Measurements from ENCODE around the gene KCNAB2.

The KCNAB2 gene

DNA sequence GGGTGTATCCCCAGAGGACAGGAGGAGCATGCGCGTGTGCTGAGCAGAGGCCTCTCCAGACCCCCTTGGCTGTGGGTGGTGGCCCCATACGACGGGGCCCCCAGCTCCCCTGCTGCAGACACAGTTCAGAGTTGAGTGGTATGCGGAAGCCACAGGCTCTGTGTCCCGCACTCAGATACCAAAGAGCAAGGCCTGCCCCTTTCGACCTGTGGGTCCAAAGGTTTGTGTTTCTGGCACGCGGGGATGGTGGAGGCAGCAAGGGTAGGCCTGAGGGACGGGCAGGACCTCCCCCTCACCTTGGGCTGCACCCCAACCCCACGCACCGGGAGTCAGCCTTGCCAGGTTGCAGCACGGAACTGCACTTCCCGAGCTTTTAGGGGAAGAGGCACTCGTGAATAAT lies at the start of gene KCNAB2:
Gene KCNAB2 (plus strand): TSS at position 328 of the 400 bp plus-strand sequence. CDS start 5,649 bp downstream, outside the sequence.
- DNase-seq (ENCODE audit: low read depth in 4 of 4, low spot score in 1 of 4): no peak

DNA sequence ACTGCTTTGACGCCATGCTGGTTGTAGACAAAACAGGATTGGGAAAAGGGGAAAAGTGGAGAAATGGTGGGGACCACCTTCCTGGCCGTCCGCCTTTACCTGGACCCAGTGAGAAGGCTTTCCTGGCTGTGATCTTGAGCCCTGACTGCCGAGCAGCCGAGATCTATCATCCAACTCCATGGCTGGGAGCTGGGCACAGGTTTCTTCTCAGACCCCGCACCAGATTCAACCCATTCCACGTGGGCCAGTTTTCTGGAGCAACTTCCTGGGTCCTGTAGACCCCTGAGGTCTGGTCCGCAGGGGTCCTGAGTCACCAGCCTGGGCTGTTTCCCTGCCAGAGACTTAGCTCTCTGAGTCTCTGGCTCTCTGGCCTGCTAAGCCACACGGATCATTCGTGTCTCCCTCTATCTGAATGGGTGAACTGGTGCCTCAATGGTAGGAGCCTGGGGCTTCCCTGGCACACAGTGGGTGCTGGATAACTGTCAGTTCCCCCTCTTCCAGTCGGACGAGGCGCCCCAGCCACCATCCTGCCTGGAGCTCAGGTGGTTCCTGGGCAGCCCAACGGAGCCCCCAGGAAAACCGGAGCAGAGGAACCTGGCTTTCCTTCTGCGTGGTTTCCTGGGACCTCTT lies 48.9 kb upstream of the KCNAB2 start:
- DNase-seq (ENCODE audit: low read depth in 4 of 4, low spot score in 1 of 4): no peak

- DNase-seq (ENCODE audit: low read depth in 4 of 4, low spot score in 1 of 4): no peak
Measured at GRCh38 chr1:5997316-5997715, 48.4 kb upstream of the KCNAB2 start.

DNA sequence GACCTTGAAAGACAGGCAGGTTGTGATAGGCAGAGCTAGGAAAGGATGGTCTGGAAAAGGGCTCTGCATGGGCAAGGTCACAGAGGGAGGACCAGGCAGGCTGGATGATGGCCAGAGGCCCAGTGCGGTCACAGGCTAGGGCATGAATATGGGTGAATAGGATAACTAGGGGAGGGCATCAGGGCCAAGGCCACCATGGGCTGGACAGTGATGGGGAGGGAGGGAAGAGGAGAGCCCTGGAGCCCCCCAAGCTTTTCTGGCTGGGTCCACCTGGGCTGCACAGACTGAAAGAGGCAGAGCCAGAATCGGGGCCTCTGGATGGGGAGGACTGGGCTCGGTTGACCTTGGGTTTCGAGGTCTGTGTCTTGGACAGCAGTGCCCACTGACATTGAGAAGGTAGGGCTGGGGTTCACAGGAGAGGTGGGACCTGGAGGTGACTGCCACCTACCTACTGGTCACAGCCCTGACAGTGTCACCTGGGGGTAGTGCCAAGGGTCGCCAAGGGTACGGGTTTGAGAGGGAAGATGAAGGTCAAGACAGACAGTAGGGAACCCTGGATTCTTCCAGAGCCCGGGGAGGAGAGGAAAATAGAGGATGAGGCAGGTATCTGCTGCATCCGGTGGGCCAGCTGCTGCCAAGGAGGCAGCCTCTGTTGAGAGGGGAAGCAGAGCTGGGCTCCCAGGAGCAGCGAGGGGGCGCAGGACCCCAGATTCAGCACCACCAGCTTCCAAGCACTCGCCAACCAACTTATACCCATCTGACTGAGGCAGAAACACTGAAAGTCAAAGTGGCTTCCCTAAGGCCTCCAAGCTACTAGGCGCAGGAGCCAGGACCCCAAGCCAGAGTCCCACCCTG lies 47.4 kb upstream of the KCNAB2 start:
- no peak for DNase-seq (ENCODE audit: low read depth in 4 of 4, low spot score in 1 of 4)

DNA sequence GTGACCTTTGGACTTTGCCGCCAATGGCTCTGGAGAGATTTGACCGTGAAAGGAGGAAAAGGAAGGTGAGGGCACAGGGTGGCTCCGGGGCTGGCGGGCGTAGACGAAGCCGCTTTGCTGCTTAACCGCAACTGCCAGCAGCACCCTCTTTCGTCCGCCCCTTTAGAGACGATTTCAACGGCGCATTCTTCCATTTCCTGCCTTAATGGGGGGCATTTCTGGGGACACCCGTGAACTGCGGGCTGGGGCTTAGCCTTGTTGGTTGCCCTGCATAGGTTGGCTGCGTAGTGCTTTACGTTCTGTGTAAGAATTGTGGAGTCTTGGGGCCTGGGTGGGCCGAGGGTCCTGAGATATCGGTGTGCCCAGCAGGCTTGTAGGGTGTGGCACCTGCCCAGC lies 46.8 kb upstream of the KCNAB2 start:
- DNase-seq (ENCODE audit: low read depth in 4 of 4, low spot score in 1 of 4): no peak

DNA sequence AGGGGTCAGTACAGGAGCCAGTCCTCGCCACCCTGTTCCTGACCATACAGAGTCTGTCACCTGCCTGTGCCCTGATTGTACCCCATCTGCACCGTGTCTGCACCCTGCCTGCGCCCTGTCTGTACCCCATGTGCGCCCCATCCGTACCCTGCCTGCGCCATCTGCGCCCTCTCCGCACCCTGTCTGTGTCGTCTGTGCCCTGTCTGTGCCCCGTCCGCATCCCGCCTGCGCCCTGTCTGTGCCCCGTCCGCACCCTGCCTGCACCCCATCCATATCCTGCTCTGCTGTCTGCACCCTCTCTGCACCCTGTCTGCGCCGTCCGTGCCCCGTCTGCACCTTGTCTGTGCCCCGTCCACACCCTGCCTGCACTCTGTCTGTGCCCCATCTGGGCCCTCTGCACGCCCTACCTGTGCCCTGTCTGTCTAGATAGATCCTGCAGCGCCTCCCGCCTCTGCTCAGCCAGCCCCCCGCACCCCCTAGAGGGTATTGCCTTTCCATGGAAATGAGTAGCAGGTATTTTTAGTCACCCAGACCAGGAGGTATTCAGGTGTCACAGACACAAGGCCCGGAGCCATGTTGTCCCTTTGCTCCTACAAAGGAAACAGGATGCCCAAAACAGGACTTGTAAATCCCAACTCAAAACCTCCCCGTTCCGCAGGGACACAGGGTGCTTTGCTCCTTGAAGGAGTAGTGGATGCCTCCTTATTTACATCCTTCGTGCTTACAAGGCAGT lies 45.8 kb upstream of the KCNAB2 start:
- no peak for DNase-seq (ENCODE audit: low read depth in 4 of 4, low spot score in 1 of 4)

DNA sequence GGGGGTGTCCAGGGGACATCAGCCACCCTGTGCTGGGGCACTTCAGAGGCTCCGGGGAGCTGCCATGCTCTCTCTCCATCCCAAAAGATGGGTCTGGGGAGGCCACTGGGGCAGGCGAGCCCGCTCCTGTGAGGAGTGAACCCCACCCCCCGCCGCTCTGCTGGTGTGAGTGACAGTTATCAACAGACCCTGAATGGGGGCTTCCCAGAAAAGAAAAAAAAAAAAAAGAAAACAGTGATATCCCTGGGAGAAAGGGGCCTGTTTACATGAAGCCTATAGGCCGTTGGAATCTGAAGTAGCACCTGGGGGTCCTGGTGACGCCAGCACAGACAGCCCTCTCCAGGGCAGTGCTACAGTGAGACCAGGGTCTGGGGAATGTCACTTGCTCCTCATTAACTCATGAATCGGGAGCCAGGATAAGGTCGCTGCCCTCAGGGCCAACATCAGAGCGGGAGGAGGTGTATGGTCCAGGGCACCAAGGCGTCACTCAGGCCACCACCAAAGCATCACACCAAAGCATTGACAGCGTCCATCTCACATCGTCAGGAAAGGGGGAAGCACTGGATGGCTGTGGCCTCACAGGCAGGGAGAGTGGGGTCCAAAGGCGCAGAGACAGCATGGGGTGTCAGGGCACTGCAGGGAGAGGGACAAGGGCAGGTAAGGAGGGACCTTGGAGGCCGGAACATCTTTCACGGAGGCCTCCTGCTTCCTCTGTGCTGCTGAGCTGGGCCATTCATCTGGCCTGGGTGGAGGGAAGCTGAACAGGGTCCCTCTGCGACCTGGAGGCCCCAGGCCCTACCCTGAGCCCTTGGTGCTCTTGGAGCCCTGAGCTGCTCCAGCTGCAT lies 45.0 kb upstream of the KCNAB2 start:
- DNase-seq (ENCODE audit: low read depth in 4 of 4, low spot score in 1 of 4): no peak

DNA sequence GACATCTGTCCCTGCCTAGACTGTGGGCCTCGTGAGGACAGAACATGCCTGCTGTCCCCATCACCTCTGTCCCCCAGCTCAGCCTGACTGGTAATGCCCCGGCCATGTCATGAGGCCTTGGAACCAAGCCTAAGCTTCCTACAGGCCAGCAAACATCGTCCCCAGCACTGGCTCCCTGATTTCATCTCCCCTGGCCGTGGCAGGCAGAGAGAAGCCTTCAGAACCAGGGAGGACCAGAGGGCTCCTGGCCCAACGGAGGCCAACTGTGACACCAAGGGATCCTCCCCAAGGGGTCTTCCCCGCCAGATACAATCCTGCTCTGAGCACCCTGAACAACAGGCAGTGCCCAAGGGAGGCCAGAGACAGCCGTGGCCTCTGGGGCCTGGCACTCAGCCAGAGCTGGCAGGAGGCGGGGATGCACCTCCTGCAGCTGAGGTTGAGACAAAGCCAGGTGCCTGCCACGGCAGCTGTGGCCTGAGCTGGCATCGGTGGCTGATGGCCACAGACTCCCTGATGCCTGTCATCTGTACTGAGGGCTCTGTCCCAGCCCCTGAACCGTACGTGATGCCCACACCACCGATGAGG lies 43.6 kb upstream of the KCNAB2 start:
- DNase-seq (ENCODE audit: low read depth in 4 of 4, low spot score in 1 of 4): no peak

- DNase-seq (ENCODE audit: low read depth in 4 of 4, low spot score in 1 of 4): no peak
Measured at GRCh38 chr1:6002714-6003501, 42.8 kb upstream of the KCNAB2 start.

- no peak for DNase-seq (ENCODE audit: low read depth in 4 of 4, low spot score in 1 of 4)
Measured at GRCh38 chr1:6003568-6004411, 41.9 kb upstream of the KCNAB2 start.

GRCh38 chr1:6004412-6005123 lies 41.1 kb upstream of the KCNAB2 start:
- DNase-seq (ENCODE audit: low read depth in 4 of 4, low spot score in 1 of 4): no peak

DNA sequence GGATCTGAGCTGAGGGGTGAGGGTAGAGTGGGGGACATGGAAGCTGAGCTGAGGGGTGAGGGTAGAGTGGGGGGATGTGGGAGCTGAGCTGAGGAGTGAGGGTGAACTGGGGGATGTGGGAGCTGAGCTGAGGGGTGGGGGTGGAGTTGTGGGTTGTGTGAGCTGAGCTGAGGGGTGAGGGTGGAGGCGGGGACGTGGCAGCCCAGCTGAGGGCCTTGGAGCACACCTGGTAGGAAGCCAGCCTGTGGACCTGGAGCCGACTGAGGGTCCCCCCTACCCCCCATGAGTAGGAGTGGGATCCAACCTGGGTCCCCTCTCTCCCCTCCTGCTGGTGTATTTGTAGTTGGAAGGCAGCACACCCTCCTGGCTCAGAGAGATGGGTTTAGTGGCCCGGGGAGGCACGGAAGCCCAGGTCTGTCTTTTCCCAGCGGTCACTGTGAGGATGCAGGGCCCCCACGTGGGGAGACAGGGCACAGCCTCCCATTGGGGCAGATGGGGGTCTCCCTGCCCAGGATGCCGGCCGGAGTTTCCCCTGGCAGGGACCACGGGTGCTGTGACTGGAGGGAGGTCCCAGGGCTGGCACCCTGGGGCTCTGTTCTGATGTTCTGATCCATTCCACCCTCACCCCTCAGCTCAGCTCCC lies 40.3 kb upstream of the KCNAB2 start:
- DNase-seq (ENCODE audit: low read depth in 4 of 4, low spot score in 1 of 4): no peak

DNA sequence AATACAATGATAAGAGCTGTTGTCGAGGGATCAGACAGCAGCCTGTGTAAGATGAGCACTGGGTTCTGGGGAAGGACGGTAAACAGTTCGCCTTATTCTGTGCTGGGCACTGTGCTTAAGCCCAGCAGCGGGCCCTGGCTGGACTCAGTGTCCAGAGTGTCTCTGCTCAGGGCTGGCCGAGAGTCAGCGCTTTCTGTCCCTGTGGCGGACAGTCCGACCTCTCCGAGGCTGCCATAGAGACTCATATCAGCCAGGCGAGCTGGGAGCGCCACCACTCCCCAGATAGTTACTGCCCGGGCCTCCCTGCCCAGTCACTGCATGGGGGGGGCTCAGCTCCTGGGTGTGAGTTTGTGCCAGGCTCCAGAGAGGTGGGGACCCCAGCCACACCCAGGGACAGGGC lies 38.8 kb upstream of the KCNAB2 start:
- no peak for DNase-seq (ENCODE audit: low read depth in 4 of 4, low spot score in 1 of 4)

DNA sequence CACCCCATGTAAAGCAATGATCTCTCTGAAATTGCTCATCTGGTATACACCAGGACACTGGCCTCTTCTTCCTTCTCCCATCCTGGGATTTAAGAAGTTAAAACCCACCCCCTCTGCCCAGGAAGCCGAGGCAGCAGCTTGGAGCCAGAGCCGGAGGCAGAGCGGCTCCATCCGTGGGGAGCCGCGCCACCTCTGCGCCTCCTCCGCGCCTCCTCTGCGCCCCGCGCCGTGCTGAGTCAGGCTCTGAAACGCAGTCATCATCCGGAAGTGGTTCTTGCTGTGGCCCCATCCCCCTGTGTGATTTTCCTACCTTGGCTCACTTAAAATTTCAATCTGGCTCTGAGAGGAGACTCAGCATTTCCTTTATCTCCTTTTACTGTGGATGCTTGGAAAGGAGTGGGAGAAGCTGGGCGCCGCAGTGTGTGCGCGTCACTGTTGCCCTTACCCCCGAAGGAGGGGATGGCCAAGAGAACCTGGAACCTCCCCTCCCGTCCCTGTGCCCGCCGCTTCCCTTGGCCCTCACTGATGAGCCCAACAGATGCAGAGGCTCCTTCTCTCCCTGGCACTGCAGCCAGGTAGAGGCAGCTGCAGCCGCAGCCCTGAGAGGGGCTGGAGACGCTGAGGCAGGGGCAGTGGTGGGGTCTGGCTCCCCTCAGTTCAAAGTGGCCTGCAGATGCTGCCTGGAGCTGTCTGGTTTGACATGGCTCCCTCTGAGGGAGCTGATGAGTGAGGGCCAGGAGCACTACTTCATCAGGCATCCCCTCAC lies 38.2 kb upstream of the KCNAB2 start:
- DNase-seq (ENCODE audit: low read depth in 4 of 4, low spot score in 1 of 4): no peak

DNA sequence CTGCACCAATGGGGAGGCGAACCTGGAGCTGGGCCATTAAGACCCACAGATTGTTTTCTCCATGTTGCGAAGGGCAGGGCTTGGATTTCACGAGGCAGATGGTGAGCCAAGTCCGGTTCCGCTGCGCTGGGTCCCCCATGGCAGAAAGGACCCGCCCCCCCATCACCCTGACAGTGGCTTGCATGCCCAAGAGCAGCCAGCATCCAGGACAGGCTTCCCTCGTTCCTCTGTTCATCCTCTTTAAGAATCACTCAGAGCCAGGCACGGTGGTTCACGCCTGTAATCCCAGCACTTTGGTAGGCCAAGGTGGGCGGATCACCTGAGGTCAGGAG lies 37.6 kb upstream of the KCNAB2 start:
- DNase-seq (ENCODE audit: low read depth in 4 of 4, low spot score in 1 of 4): no peak

- no peak for DNase-seq (ENCODE audit: low read depth in 4 of 4, low spot score in 1 of 4)
Measured at GRCh38 chr1:6008696-6009095, 37.0 kb upstream of the KCNAB2 start.

Data from stimulated activated CD4-positive, alpha-beta T cell treated with anti-CD3 and anti-CD28 coated beads, Interleukin-1b, Interleukin-23, amount 100 ng/mL, for 24 hours (primary cell).